ENCODE measurements around the gene SLC7A7.
A peak's percentile ranks its signal among the peaks of the same experiment; 100 is the strongest.
"Not testable (repeated sequence)": the region's sequence is repeated elsewhere in the genome, so short reads cannot be mapped to it uniquely, and the experiment has no call there.

Gene SLC7A7

DNA sequence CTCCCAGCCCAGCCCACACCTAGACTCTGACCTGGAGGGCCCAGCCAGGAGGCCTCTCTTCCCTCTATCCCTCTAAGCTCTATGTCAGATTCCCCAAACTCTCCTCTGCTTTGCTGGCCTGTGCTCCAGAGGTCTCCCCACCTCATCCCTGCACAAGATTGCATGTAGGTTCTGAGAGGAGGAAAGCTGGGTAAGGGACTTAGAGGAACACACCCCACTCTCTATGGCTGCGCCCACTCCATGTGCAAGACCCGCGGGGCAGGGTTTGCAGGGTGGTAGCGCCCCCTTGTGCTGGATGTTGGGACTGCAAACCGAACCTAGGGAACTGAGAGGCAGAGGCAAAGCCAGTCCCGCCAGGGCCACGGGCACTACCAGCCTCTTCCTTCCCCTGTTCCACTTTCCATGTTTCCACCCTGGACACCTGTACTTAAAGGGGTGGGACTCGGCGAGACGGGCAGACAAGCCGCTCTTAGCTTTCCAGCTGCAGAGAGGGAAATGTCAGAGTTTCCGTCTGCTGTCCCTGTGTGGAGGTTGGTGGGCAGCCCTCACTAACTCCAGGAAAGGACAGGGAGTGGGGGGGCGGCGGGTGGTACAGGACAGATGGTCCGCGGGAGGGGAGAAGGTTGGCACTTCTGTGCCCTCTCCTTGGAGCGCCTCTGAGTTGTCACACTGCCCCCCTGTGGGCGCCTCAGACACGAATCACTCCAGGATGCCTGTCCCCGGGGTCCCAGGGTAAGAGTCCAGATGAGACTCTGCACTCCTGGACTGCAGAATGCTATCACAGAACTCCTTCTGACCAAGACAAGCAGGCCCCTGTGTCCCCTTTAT, 37.9 kb upstream of the SLC7A7 start:
- peak overlapping the region; percentile 58 for H3K4me3 ChIP-seq (ENCODE audit: low read depth, low read length)
- TF ChIP-seq, protein P1, sequence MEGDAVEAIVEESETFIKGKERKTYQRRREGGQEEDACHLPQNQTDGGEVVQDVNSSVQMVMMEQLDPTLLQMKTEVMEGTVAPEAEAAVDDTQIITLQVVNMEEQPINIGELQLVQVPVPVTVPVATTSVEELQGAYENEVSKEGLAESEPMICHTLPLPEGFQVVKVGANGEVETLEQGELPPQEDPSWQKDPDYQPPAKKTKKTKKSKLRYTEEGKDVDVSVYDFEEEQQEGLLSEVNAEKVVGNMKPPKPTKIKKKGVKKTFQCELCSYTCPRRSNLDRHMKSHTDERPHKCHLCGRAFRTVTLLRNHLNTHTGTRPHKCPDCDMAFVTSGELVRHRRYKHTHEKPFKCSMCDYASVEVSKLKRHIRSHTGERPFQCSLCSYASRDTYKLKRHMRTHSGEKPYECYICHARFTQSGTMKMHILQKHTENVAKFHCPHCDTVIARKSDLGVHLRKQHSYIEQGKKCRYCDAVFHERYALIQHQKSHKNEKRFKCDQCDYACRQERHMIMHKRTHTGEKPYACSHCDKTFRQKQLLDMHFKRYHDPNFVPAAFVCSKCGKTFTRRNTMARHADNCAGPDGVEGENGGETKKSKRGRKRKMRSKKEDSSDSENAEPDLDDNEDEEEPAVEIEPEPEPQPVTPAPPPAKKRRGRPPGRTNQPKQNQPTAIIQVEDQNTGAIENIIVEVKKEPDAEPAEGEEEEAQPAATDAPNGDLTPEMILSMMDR (IDR thresholded peaks at IDR 0.05; ENCODE audit: low read depth, low read length, missing control alignments), result peak; percentile 90
- peak; percentile 59 for DNase-seq (ENCODE audit: low read depth)

DNA sequence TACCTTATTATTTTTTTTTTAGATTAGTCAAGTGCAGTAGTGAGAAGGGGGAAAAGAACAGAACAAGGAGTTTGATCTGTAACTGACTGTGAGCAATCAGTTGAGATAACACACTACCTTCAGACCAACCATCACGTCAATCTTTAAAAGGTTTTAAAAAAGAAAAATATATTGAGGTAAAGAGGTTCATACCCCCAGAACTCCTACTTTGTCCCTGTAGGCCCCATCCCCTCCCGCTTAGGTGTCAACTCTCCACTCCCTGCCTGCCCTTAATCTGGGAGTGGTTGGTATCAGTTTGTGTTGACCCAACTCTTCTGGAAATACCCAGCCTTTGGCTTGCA, 37.3 kb upstream of the SLC7A7 start:
- TF ChIP-seq, protein P1 (IDR thresholded peaks at IDR 0.05; ENCODE audit: low read depth, low read length, missing control alignments), result no peak
- DNase-seq (ENCODE audit: low read depth), result no peak
- no peak overlapping the region for H3K4me3 ChIP-seq (ENCODE audit: low read depth, low read length)

DNA sequence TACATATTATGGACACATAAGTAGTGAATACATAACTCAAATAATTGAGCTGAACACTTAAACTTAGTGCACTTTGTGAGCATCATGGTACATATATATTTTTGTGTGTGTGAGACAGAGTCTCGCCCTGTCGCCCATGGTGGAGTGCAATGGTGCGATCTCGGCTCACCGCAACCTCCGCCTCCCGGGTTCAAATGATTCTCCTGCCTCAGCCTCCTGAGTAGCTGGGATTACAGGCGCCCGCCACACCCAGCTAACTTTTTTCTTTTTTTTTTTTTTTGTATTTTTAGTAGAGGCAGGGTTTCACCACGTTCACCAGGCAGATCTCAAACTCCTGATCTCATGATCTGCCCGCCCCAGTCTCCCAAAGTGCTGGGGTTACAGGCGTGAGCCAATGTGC, 36.9 kb upstream of the SLC7A7 start:
- H3K4me3 ChIP-seq (ENCODE audit: low read depth, low read length); DNase-seq (ENCODE audit: low read depth): not testable (repeated sequence)

DNA sequence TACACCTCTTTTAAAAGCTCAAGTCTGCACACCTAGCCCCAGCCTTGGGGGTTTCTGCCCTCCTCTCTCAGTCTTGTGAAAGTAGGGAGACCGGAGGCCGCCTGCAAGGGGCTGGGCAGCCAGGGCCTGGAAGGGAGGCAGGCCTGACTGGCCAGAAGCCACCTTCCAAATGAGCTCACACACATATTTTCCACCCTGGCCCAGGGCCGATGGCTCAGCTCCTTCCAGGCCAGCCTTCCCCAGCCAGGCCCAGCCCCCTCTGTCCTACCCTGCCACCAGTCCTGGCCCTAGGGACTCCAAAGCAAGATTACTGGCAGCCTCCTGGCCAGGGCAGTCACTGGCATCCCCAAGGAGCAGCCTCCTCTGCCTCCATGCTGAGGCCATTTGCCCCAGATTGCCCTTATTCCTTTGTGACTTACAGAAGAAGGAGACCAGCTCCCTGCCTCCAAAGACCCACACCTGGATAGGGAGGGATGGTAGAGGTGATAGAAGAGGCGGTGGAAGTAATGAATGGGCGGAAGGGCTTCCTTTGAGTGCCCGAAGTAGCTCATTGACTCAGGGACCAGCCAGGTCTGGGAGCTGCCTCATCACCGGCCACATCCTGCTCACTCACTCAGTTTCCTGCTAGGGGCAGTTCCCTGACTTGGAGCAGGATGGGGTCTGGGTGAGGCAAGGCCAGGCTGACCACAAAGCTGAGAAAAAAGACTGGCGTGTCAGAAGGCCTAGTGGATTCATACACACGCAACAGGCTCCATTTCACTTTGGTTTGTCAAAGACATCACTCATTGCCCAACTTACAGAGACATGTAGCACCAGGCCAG, 35.9 kb upstream of the SLC7A7 start:
- TF ChIP-seq, protein P1 (IDR thresholded peaks at IDR 0.05; ENCODE audit: low read depth, low read length, missing control alignments), result no peak
- no peak for DNase-seq (ENCODE audit: low read depth)
- H3K4me3 ChIP-seq (ENCODE audit: low read depth, low read length), result no peak overlapping the region

DNA sequence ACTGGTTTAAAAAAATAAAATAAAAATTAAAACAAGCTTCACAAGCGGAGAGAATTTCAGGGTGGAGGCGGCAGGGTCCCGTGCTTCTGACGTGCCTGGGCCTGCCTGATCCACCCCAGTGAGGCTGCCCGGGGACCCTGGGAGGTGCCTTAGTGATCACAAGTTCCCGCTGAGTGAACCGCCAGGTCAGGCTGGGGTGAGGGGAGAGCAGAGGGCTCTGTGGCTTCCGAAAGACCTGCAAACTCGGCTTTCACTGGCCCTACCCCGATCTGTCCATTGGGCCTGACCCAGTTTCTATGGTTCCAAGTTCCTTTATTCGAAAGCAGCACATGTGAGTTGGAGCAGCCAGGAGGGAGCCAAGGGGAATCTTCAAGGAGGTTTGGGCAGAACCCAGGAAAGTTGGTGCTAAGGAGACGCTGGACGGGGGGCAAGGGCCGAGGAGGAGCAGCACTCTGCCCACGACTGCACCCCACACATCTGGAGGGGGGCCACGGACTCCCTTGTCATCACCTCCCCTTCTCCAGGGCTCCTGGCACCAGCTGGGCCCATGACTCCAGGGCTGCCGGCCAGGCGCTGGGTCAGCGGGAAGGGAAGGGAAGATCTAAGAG, 34.1 kb upstream of the SLC7A7 start:
- TF ChIP-seq, protein P1 (IDR thresholded peaks at IDR 0.05; ENCODE audit: low read depth, low read length, missing control alignments), result no peak
- H3K4me3 ChIP-seq (ENCODE audit: low read depth, low read length), result no peak overlapping the region
- no peak for DNase-seq (ENCODE audit: low read depth)

DNA sequence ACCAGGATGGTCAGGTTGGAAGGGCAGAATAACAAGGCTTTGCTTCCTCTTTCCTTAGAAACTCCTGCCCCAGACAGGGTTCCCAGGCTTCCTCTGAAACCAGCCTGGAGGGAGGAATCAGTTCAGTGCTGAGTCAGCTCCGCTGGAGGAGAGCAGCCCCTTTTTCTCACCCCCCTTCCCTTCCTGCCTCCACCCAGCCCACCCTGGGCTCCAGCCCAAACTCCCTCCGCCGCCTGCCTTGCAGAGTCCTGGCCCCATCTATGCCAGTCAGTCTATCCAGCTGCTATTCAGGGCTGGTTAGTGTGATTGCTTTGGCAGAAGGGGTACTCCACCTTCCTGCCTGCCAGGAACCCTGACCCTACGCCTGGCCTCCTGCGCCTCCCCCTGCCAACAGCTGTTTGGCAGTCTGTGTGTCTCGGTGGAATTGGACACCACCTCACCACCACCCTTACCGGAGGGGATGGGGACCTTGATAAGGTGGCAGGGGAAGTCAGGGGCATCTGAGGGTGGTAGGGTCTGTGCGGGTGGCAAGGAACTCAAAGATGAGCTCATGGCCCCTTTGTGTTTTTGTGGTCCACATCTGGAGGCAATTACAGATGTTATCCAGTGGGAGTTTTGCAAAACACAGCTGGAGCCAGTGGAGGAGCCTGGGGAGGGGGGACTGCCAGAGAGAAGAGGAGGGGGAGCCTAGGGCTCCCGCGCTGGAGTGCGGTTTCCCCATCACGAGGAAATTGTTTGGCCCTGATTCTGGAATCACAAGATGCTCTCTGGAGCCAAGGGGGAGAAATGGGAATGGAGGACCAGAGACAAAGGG, 33.3 kb upstream of the SLC7A7 start:
- TF ChIP-seq, protein P1 (IDR thresholded peaks at IDR 0.05; ENCODE audit: low read depth, low read length, missing control alignments), result no peak
- no peak overlapping the region for H3K4me3 ChIP-seq (ENCODE audit: low read depth, low read length)
- DNase-seq (ENCODE audit: low read depth), result no peak

All from GM12864 (cell line).